SK-N-SH treated with all-trans-retinoic acid at 6 μM for 48 hours (cell line): Measurements from ENCODE around the gene MGMT.

Source experiments
- ARNTL ChIP-seq: fragments of 450-650 bp; formaldehyde crosslinking; IDR thresholded peaks from 2 replicates; pipeline ENCODE4 v1.5.0; 2020; ENCODE audit warnings: low read depth, mild to moderate bottlenecking, moderate library complexity, borderline replicate concordance
- BACH2 ChIP-seq: fragments of 250-450 bp; sonication (Bioruptor Pico); IDR thresholded peaks from 2 replicates; pipeline ENCODE4 v1.9.0; 2021; ENCODE audit warnings: mild to moderate bottlenecking, borderline replicate concordance
- CSDC2 ChIP-seq: fragments of 250-450 bp; sonication (Bioruptor Pico); IDR thresholded peaks from 2 replicates; pipeline ENCODE4 v1.5.0; 2020; ENCODE audit warnings: mild to moderate bottlenecking, moderate library complexity
- ESRRG ChIP-seq: fragments of 250-450 bp; sonication (Bioruptor Pico); IDR thresholded peaks from 2 replicates; pipeline ENCODE4 v1.6.1; 2021; ENCODE audit warnings: mild to moderate bottlenecking
- GLIS3 ChIP-seq: fragments of 250-450 bp; sonication (Bioruptor Pico); IDR thresholded peaks from 2 replicates; pipeline ENCODE4 v1.5.0; 2020; ENCODE audit warnings: mild to moderate bottlenecking, moderate library complexity
- ISL1 ChIP-seq: fragments of 250-450 bp; sonication (Bioruptor Pico); IDR thresholded peaks from 2 replicates; pipeline ENCODE4 v2.1.2; 2022; ENCODE audit warnings: mild to moderate bottlenecking, moderate library complexity
- RARB ChIP-seq: fragments of 250-450 bp; sonication (Bioruptor Pico); IDR thresholded peaks from 2 replicates; pipeline ENCODE4 v1.8.0; 2021; ENCODE audit warnings: mild to moderate bottlenecking, moderate library complexity
- ZC3H10 ChIP-seq: fragments of 250-450 bp; sonication (Bioruptor Pico); IDR thresholded peaks from 2 replicates; pipeline ENCODE4 v1.5.1; 2021; ENCODE audit warnings: mild to moderate bottlenecking, moderate library complexity
- ZNF70 ChIP-seq: fragments of 450-650 bp; formaldehyde crosslinking; IDR thresholded peaks from 2 replicates; pipeline ENCODE4 v1.5.0; 2020; ENCODE audit warnings: mild to moderate bottlenecking, moderate library complexity
- ZNF8 ChIP-seq: fragments of 450-650 bp; formaldehyde crosslinking; IDR thresholded peaks from 2 replicates; pipeline ENCODE4 v1.5.0; 2020; ENCODE audit warnings: mild to moderate bottlenecking, moderate library complexity
- TF ChIP-seq, protein P1 (sequence below): fragments of 250-450 bp; sonication (Bioruptor Pico); IDR thresholded peaks from 2 replicates; pipeline ENCODE4 v1.8.0; 2021; ENCODE audit warnings: low read depth, mild to moderate bottlenecking, moderate library complexity, borderline replicate concordance
- TF ChIP-seq, protein P2 (sequence below): fragments of 250-450 bp; sonication (Bioruptor Pico); IDR thresholded peaks from 2 replicates; pipeline ENCODE4 v1.5.1; 2021; ENCODE audit warnings: mild to moderate bottlenecking, moderate library complexity
- TF ChIP-seq, protein P3 (sequence below): fragments of 250-450 bp; sonication (Bioruptor Pico); IDR thresholded peaks from 2 replicates; pipeline ENCODE4 v1.8.0; 2020; ENCODE audit warnings: mild to moderate bottlenecking, moderate library complexity, borderline replicate concordance

DNA sequence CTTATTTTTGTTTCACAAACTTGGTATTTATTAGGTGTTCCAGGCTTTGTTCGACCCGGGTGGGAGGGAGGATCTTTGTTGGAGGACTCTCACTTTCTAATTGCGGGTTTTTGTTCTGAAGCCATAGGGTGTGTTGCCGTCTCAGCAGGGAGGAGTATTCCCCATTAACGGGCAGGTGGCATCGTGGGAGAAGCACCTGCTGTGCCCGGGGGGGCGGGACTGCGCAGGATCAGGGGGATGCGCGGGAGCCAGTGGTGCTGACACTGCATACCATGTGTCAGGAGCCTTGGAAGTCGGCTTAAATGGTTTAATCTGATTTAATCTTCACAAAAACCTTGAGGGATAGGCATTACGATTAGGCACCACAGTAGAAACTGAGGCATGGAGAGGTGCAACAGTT lies 113.0 kb downstream of the MGMT start:
- TF ChIP-seq ISL1 (CRISPR knock-in tag) (no peak), BACH2 (CRISPR knock-in tag) (no peak), ARNTL (no peak), ZC3H10 (CRISPR knock-in tag) (no peak), ESRRG (no peak), CSDC2 (no peak), GLIS3 (no peak), RARB (CRISPR knock-in tag) (no peak), ZNF8 (CRISPR knock-in tag) (no peak), ZNF70 (CRISPR knock-in tag) (no peak)
- TF ChIP-seq, protein P1, sequence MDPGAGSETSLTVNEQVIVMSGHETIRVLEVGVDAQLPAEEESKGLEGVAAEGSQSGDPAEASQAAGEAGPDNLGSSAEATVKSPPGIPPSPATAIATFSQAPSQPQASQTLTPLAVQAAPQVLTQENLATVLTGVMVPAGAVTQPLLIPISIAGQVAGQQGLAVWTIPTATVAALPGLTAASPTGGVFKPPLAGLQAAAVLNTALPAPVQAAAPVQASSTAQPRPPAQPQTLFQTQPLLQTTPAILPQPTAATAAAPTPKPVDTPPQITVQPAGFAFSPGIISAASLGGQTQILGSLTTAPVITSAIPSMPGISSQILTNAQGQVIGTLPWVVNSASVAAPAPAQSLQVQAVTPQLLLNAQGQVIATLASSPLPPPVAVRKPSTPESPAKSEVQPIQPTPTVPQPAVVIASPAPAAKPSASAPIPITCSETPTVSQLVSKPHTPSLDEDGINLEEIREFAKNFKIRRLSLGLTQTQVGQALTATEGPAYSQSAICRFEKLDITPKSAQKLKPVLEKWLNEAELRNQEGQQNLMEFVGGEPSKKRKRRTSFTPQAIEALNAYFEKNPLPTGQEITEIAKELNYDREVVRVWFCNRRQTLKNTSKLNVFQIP, result no peak
- TF ChIP-seq, protein P2, sequence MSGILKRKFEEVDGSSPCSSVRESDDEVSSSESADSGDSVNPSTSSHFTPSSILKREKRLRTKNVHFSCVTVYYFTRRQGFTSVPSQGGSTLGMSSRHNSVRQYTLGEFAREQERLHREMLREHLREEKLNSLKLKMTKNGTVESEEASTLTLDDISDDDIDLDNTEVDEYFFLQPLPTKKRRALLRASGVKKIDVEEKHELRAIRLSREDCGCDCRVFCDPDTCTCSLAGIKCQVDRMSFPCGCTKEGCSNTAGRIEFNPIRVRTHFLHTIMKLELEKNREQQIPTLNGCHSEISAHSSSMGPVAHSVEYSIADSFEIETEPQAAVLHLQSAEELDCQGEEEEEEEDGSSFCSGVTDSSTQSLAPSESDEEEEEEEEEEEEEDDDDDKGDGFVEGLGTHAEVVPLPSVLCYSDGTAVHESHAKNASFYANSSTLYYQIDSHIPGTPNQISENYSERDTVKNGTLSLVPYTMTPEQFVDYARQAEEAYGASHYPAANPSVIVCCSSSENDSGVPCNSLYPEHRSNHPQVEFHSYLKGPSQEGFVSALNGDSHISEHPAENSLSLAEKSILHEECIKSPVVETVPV, result no peak
- TF ChIP-seq, protein P3, sequence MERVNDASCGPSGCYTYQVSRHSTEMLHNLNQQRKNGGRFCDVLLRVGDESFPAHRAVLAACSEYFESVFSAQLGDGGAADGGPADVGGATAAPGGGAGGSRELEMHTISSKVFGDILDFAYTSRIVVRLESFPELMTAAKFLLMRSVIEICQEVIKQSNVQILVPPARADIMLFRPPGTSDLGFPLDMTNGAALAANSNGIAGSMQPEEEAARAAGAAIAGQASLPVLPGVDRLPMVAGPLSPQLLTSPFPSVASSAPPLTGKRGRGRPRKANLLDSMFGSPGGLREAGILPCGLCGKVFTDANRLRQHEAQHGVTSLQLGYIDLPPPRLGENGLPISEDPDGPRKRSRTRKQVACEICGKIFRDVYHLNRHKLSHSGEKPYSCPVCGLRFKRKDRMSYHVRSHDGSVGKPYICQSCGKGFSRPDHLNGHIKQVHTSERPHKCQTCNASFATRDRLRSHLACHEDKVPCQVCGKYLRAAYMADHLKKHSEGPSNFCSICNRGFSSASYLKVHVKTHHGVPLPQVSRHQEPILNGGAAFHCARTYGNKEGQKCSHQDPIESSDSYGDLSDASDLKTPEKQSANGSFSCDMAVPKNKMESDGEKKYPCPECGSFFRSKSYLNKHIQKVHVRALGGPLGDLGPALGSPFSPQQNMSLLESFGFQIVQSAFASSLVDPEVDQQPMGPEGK (CRISPR knock-in tag), result no peak
